Esophagus squamous epithelium (tissue), 5 donors: Measurements from ENCODE around the gene PDPR. TPM values are rescaled to one million over a fixed set of nuclear protein-coding genes. Genes with fewer than 3 reads are reported as not detected.
"Not testable (repeated sequence)": the region's sequence is repeated elsewhere in the genome, so short reads cannot be mapped to it uniquely, and the experiment has no call there.

Source experiments
- DNase-seq: peaks from one replicate; lab custom pipeline; 2025; lab: John Stamatoyannopoulos, UW
- H3K27ac ChIP-seq, 4 donors: fragments of 200-600 bp; sonication (generic); one replicate each; pipeline ENCODE4 v1.5.1; 2016 to 2019; ENCODE audit warnings: mild to moderate bottlenecking in 1 of 4
- H3K27me3 ChIP-seq, 4 donors: fragments of 200-600 bp; sonication (generic); 1 replicate in 3 of 4; 2 replicates in 1 of 4; pipeline versions ENCODE4 v1.5.1 to v1.6.0; 2017 to 2021; ENCODE audit warnings: antibody characterized with exemption in 1 of 4
- H3K36me3 ChIP-seq, 3 donors: fragments of 200-600 bp; sonication (generic); one replicate each; pipeline ENCODE4 v1.5.1; 2016 to 2019
- H3K4me1 ChIP-seq, 3 donors: fragments of 200-600 bp; sonication (generic); one replicate each; pipeline ENCODE4 v1.5.1; 2017 to 2019
- H3K4me3 ChIP-seq, 4 donors: fragments of 200-600 bp; sonication (generic); 1 replicate in 3 of 4; 2 replicates in 1 of 4; pipeline ENCODE4 v1.5.1; 2016 to 2019; ENCODE audit warnings: mild to moderate bottlenecking in 2 of 4, moderate library complexity in 1 of 4
- H3K9me3 ChIP-seq, 3 donors: fragments of 200-600 bp; sonication (generic); one replicate each; pipeline ENCODE4 v1.5.1; 2016 to 2019
- CTCF ChIP-seq, 6 experiments: fragments of 450-650 bp in 4 of 6; fragments of 200-600 bp in 2 of 6; sonication (generic) in 2 of 6; IDR thresholded peaks; one replicate each; pipeline ENCODE4 v1.5.1; 2016 to 2019; ENCODE audit warnings: antibody characterized with exemption in 6 of 6, mild to moderate bottlenecking in 4 of 6, moderate library complexity in 4 of 6
- POLR2A ChIP-seq, 4 donors: fragments of 450-650 bp; IDR thresholded peaks; one replicate each; pipeline ENCODE4 v1.6.1; 2017; ENCODE audit warnings: antibody characterized with exemption in 4 of 4, mild to moderate bottlenecking in 4 of 4, moderate library complexity in 3 of 4
- WGBS, 2 donors: methylation state at CpG; one replicate each; pipeline ENCODE4 v1.1.5; 2018; 5-methylcytosine and 5-hydroxymethylcytosine counted together
- intact Hi-C: fragments of 100-400 bp; cut with DNase I; formaldehyde crosslinking; loops from one replicate; pipeline ENCODE4 v1.15.0; 2022
- total RNA-seq, 4 donors: library from RNA; depleted of rRNA; stranded (reverse); fragments of >200 nt; gene quantifications; one replicate each; pipeline ENCODE4 v1.1.0, GENCODE V29; 2016
- donor health status: DM: yes; HTN: yes; CAD: no.

The PDPR gene
- total RNA-seq: 10 to 100 TPM in 3 of 4 donors, 1 to 10 TPM in 1; 5.0 to 24.6 (median 11.7) TPM

- H3K36me3 ChIP-seq, H3K9me3 ChIP-seq, H3K27me3 ChIP-seq, intact Hi-C loops: not testable (repeated sequence)
- Histone ChIP-seq H3K4me3 (peak within 1 kb of the TSS; percentile 52 to 83 (median 68)), H3K27ac (peak within 1 kb of the TSS; percentile 71 to 88 (median 82)), H3K4me1 (peaks cover 0 to 43% (median 7%) of the 10 kb centered on the region in 3 donors)
- no CpG with 5 or more reads among the region's 88 CpGs for WGBS, 2 donors
- peak; percentile 64 for DNase-seq
- TF ChIP-seq POLR2A (IDR thresholded peaks at IDR 0.05): peak in 2 of 4 donors; percentile 4 to 21
These were observed at the start of gene PDPR for GRCh38 chr16:70113982-70114826. Gene PDPR, plus strand, starts transcription at chr16:70114332. Its CDS starts 6,161 bp downstream, at chr16:70120493.

DNA sequence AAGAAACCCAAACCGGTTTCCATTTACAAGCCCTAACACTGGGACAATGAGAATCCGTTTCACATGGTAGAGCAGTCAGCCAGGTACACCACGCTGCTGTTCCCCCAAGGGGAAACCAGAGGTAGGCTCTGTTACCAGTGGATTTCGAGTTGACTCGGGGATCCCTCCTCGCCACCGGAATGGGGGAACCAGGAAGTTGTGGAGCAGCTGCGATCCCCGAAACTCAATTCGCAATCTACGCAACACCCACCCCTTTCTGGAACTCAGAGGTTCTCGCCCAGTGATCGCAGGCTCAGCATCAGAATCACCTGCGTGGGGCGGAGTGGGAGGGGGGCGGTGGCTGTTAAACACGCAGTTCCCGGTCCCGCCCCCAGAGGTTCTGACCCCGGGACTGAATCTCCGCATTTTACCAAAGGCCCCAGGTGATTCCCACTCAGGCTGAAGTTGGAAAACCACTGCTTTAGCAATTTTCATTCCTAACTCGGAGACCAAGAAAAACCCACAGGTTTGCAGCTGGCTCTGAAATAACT is 49.2 kb upstream of the PDPR start:
- DNase-seq, H3K9me3 ChIP-seq, intact Hi-C loops, H3K27me3 ChIP-seq, H3K36me3 ChIP-seq: not testable (repeated sequence)
- H3K4me3 ChIP-seq: peak overlapping the region; percentile 68 to 90 (median 76)
- peak overlapping the region; percentile 90 to 95 (median 93) for H3K27ac ChIP-seq
- WGBS, 2 donors: 0 to 7% methylated on average over 7 to 9 of the region's 22 CpGs
- H3K4me1 ChIP-seq: peaks cover 0 to 30% (median 2%) of the 10 kb centered on the region in 3 donors
- TF ChIP-seq CTCF (IDR thresholded peaks at IDR 0.05): peak in 3 of 6 experiments; percentile 19 to 29 (median 26)

- H3K9me3 ChIP-seq, H3K27me3 ChIP-seq, H3K36me3 ChIP-seq, DNase-seq, intact Hi-C loops: not testable (repeated sequence)
- peaks cover 0 to 28% (median 1%) of the 10 kb centered on the region in 3 donors for H3K4me1 ChIP-seq
- peak overlapping the region; percentile 68 to 90 (median 76) for H3K4me3 ChIP-seq
- WGBS, 2 donors: no CpG with 5 or more reads among the region's 40 CpGs
- H3K27ac ChIP-seq: peak overlapping the region; percentile 90 to 95 (median 93)
These were observed 48.8 kb upstream of the PDPR start for GRCh38 chr16:70065376-70065745.

DNA sequence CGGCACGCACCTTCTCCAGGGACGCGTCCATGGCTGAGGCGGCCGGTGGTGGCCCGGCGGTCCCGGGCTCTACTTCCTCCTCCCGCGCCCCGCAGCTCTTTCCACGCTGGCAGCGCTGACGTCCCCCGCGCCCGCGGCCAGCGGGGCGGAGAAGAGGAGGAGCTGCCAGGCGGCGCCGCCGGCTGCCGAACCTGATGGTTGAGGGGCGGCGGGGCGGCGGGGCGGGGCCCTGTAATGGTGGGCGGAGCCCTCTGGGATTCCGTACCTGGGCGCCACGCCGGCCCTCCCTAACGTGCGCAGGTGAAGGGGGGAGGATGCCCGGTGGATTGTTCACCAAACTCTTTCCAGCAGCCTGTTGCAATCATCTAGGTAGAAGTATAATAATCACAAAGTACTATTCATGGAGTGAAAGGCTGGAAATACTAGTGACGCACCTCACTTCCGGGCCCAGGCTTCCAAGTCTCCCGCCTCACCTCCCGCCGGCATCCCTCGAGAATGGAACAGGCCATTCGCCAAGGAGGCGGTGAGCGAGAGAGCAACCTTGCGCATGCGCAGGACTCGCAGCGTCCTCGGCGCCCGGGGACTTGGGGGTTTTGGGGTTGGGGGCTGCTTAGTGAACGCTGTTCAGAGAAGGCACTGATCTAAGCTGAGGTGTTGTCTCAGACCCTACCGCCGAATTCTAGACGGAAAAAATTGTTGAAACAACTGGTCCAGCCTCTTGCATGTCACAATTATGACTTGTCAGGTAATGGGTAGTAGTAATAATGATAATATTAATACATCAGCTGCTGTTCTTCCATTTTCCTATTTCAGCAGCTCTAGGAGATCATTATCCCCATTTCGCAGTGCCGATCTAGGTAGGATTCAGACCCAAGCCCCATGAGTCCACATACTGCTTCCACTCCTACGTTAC is 48.1 kb upstream of the PDPR start:
- H3K36me3 ChIP-seq, H3K27me3 ChIP-seq, H3K9me3 ChIP-seq, intact Hi-C loops: not testable (repeated sequence)
- peak; percentile 22 for DNase-seq
- Histone ChIP-seq H3K4me3 (peak overlapping the region; percentile 68 to 90 (median 76)), H3K4me1 (peaks cover 0 to 25% (median 0%) of the 10 kb centered on the region in 3 donors), H3K27ac (peak overlapping the region; percentile 90 to 95 (median 93))
- 1% methylated on average over 6 to 14 of the region's 62 CpGs for WGBS, 2 donors
- peak in 2 of 4 donors; percentile 67 to 81 for TF ChIP-seq POLR2A (IDR thresholded peaks at IDR 0.05)

DNA sequence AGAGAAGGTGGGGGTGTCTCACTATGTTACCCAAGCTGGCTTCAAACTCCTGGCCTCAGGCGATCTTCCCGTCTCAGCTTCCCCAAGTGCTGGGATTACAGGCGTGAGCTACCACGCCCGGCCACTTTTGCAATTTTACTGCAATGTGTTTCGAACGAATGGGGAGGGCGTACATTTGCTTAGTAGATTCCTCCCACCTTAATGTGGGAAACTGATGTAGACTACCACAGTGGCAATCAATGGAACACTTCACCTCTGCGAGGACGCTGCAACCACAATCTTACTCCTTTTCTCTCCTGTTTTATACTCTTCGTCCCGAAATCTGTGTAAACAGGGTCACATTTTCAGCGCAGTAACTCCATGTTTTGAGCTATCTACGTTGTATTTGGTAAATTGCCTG is 47.4 kb upstream of the PDPR start:
- H3K36me3 ChIP-seq, H3K9me3 ChIP-seq, DNase-seq, H3K27me3 ChIP-seq, intact Hi-C loops: not testable (repeated sequence)
- Histone ChIP-seq H3K4me1 (peaks cover 0 to 25% (median 0%) of the 10 kb centered on the region in 3 donors), H3K27ac (peak overlapping the region in 2 of 4 donors; percentile 90 to 95), H3K4me3 (peak overlapping the region; percentile 68 to 90 (median 76))
- 8 to 45% methylated on average over 8 to 9 of the region's 14 CpGs for WGBS, 2 donors

DNA sequence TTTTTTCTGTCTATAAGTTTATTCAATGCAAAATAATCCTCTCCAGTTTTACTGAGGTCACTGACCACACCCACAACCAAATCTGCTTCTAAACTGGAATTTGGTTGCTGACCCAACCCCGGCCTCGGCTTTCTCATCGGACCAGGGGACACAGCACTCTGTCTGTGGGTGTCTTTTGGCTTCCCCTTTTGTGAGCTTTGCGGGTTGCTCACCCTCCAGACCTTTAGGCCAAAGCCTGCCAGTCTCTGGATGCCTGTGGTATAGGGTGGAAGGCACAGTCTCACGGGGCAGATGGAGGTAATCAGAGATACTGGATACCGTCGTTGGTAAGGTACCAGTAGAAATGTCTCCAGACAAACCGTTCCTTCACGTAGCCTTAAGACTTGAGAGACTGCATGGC is 35.1 kb upstream of the PDPR start:
- H3K27me3 ChIP-seq, H3K4me1 ChIP-seq, H3K36me3 ChIP-seq, H3K9me3 ChIP-seq, DNase-seq, intact Hi-C loops, H3K4me3 ChIP-seq, H3K27ac ChIP-seq: not testable (repeated sequence)
- 90 to 93% methylated on average over 3 to 5 of the region's 9 CpGs for WGBS, 2 donors

DNA sequence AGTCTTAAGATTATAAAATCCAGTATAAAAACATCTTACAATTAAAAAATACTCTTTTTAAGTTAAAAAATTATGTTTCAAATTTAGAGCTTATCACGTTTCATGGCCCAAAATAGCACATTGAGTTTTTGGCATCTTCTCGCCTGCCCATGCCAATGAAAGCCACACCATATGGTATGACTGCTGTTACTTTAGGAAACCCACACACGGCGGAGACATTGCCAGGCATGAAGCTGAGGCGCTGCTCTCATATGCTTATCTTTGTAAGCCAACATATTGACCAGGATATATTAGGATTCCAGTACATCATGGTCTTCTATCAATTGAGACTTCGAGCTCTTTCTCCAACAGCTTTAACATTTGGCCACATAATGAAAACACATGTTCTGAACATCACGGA is 32.9 kb upstream of the PDPR start:
- intact Hi-C loops, H3K27ac ChIP-seq: not testable (repeated sequence)
- WGBS, 2 donors: 77 to 79% methylated on average over 6 of the region's 7 CpGs

GRCh38 chr16:70083931-70084330 is 30.2 kb upstream of the PDPR start:
- DNase-seq, H3K4me3 ChIP-seq, H3K27ac ChIP-seq, H3K36me3 ChIP-seq, H3K9me3 ChIP-seq, intact Hi-C loops, H3K27me3 ChIP-seq, H3K4me1 ChIP-seq: not testable (repeated sequence)
- WGBS, 2 donors: 69 to 90% methylated on average over 4 of the region's 4 CpGs

More for the DNA sequence above, 32.9 kb upstream of the PDPR start:
- not testable (repeated sequence) for H3K4me3 ChIP-seq, H3K9me3 ChIP-seq, DNase-seq, H3K36me3 ChIP-seq, H3K4me1 ChIP-seq, H3K27me3 ChIP-seq

GRCh38 chr16:70088160-70088559 is 26.0 kb upstream of the PDPR start:
- H3K27me3 ChIP-seq, H3K9me3 ChIP-seq, H3K4me1 ChIP-seq, intact Hi-C loops, H3K36me3 ChIP-seq, H3K27ac ChIP-seq, DNase-seq, H3K4me3 ChIP-seq: not testable (repeated sequence)
- 67 to 75% methylated on average over 2 of the region's 2 CpGs for WGBS, 2 donors

DNA sequence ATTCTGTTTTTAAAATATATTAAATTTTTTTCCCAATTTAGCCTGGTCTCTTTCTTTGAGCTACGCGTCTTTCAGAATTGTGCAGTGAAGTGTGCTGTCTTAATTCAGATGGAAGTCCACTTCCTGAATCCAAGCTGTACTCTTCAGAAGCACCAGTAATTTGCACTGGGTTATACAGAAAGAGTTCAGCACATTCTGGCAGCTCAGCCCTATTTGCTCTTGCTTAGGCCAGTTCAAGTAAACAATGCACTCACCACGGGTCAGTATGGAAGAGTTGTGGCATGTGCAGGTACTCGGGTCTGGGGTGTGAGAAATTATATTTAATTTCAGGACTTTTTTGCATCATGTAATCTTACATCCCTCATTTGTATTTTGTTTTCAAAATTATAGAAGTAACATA is 25.3 kb upstream of the PDPR start:
- H3K4me3 ChIP-seq, H3K9me3 ChIP-seq, H3K36me3 ChIP-seq, intact Hi-C loops, H3K27me3 ChIP-seq, H3K27ac ChIP-seq, H3K4me1 ChIP-seq, DNase-seq: not testable (repeated sequence)
- WGBS, 2 donors: no CpG with 5 or more reads among the region's 4 CpGs

- H3K9me3 ChIP-seq, H3K36me3 ChIP-seq, H3K4me3 ChIP-seq, H3K27me3 ChIP-seq, DNase-seq, H3K27ac ChIP-seq, intact Hi-C loops, H3K4me1 ChIP-seq: not testable (repeated sequence)
- WGBS, 2 donors: 56 to 60% methylated on average over 1 to 4 of the region's 6 CpGs
These were observed 24.8 kb upstream of the PDPR start for GRCh38 chr16:70089289-70089688.
